H9 (cell line): ENCODE results near the gene KAT6B. TPM values are rescaled to one million over a fixed set of nuclear protein-coding genes. Genes with fewer than 3 reads are reported as not detected.

Experiments
- DNase-seq: peaks from one replicate; pipeline ENCODE4 v3.0.0-alpha.2; 2017
- H2AFZ ChIP-seq: one replicate; pipeline ENCODE4 v1.6.1; 2013; ENCODE audit warnings: mild to moderate bottlenecking, low read length, control low read depth, moderate library complexity
- H2AK5ac ChIP-seq: 2 replicates; pipeline ENCODE4 v1.6.1; 2013; ENCODE audit warnings: low read length, control low read depth, mixed read lengths; ENCODE audit not compliant: insufficient read length
- H2BK120ac ChIP-seq: one replicate; pipeline ENCODE4 v1.6.1; 2013; ENCODE audit warnings: low read depth, mild to moderate bottlenecking, low read length, control low read depth, inconsistent platforms; ENCODE audit not compliant: poor library complexity, severe bottlenecking
- H2BK12ac ChIP-seq: 2 replicates; pipeline ENCODE4 v1.6.1; 2013; ENCODE audit warnings: low read length, control low read depth, mixed read lengths, low read depth; ENCODE audit not compliant: insufficient read length
- H2BK15ac ChIP-seq: 2 replicates; pipeline ENCODE4 v1.6.1; 2013; ENCODE audit warnings: low read depth, low read length, control low read depth
- H2BK20ac ChIP-seq: one replicate; pipeline ENCODE4 v1.6.1; 2013; ENCODE audit warnings: low read depth, mild to moderate bottlenecking, low read length, control low read depth, inconsistent platforms; ENCODE audit not compliant: poor library complexity, severe bottlenecking
- H2BK5ac ChIP-seq: 2 replicates; pipeline ENCODE4 v1.6.1; 2013; ENCODE audit warnings: low read length, control low read depth, mixed read lengths; ENCODE audit not compliant: insufficient read length
- H3K14ac ChIP-seq: 2 replicates; pipeline ENCODE4 v1.6.1; 2013; ENCODE audit warnings: low read length, control low read depth; ENCODE audit not compliant: insufficient read depth
- H3K18ac ChIP-seq: 2 replicates; pipeline ENCODE4 v1.6.1; 2013; ENCODE audit warnings: low read depth, mild to moderate bottlenecking, mixed read lengths, low read length, control low read depth; ENCODE audit not compliant: insufficient read length
- H3K23ac ChIP-seq: 2 replicates; pipeline ENCODE4 v1.6.1; 2013; ENCODE audit warnings: low read length, control low read depth, mixed read lengths, low read depth; ENCODE audit not compliant: insufficient read length
- H3K23me2 ChIP-seq: 2 replicates; pipeline ENCODE4 v1.6.1; 2013; ENCODE audit warnings: low read depth, mild to moderate bottlenecking, mixed read lengths, low read length, control low read depth; ENCODE audit not compliant: insufficient read length, poor library complexity, severe bottlenecking
- H3K27ac ChIP-seq: 2 replicates; pipeline ENCODE4 v1.5.1; 2013; ENCODE audit warnings: low read length, control low read depth, mixed read lengths, low read depth; ENCODE audit not compliant: insufficient read length
- H3K27me3 ChIP-seq: 2 replicates; pipeline ENCODE4 v1.6.1; 2013; ENCODE audit warnings: low read length, control low read depth, inconsistent platforms; ENCODE audit not compliant: insufficient read depth
- H3K4ac ChIP-seq: 2 replicates; pipeline ENCODE4 v1.6.1; 2013; ENCODE audit warnings: low read depth, mild to moderate bottlenecking, control low read depth, inconsistent platforms, low read length, moderate library complexity
- H3K4me1 ChIP-seq: 2 replicates; pipeline ENCODE4 v1.6.1; 2013; ENCODE audit warnings: low read length, control low read depth, inconsistent platforms; ENCODE audit not compliant: insufficient read depth
- H3K4me2 ChIP-seq: 2 replicates; pipeline ENCODE4 v1.6.1; 2013; ENCODE audit warnings: low read length, control low read depth, mixed read lengths; ENCODE audit not compliant: insufficient read length, insufficient read depth
- H3K56ac ChIP-seq: 2 replicates; pipeline ENCODE4 v1.6.1; 2013; ENCODE audit warnings: low read depth, mild to moderate bottlenecking, mixed read lengths, low read length, control low read depth; ENCODE audit not compliant: insufficient read length
- H3K79me1 ChIP-seq: 2 replicates; pipeline ENCODE4 v1.6.1; 2013; ENCODE audit warnings: low read depth, mild to moderate bottlenecking, moderate library complexity, low read length, control low read depth, inconsistent platforms; ENCODE audit not compliant: insufficient read depth, poor library complexity, severe bottlenecking
- H3K79me2 ChIP-seq: 2 replicates; pipeline ENCODE4 v1.6.1; 2013; ENCODE audit warnings: low read length, control low read depth, inconsistent platforms; ENCODE audit not compliant: insufficient read depth
- H3K9ac ChIP-seq: 2 replicates; pipeline ENCODE4 v1.6.1; 2013; ENCODE audit warnings: low read length, control low read depth, mixed read lengths; ENCODE audit not compliant: insufficient read length; ENCODE audit errors: extremely low read depth
- H3K9me3 ChIP-seq: one replicate; pipeline ENCODE4 v1.6.1; 2013; ENCODE audit warnings: low read depth, low read length, inconsistent platforms; ENCODE audit not compliant: control insufficient read depth
- H3T11ph ChIP-seq: one replicate; pipeline ENCODE4 v1.6.1; 2013; ENCODE audit warnings: mild to moderate bottlenecking, low read length, control low read depth, inconsistent platforms
- H4K20me1 ChIP-seq: one replicate; pipeline ENCODE4 v1.6.1; 2013; ENCODE audit not compliant: control insufficient read depth, insufficient read length, insufficient read depth
- H4K5ac ChIP-seq: 2 replicates; pipeline ENCODE4 v1.6.1; 2013; ENCODE audit warnings: low read depth, mild to moderate bottlenecking, mixed read lengths, low read length, control low read depth; ENCODE audit not compliant: insufficient read length
- H4K8ac ChIP-seq: replicated peaks from 2 replicates; pipeline ENCODE4 v1.6.1; 2013; ENCODE audit warnings: low read length, control low read depth, mixed read lengths, low read depth; ENCODE audit not compliant: insufficient read length
- H4K91ac ChIP-seq: 2 replicates; pipeline ENCODE4 v1.6.1; 2013; ENCODE audit warnings: low read depth, mild to moderate bottlenecking, moderate library complexity, mixed read lengths, low read length, control low read depth; ENCODE audit not compliant: insufficient read length
- H3K27ac Mint-ChIP-seq, 3 experiments: 2 replicates in 2 of 3; 3 replicates in 1 of 3; pipeline ENCODE4 v1.8.0; 2020 to 2021; ENCODE audit warnings: mixed read lengths in 3 of 3, mild to moderate bottlenecking in 1 of 3, moderate library complexity in 1 of 3
- H3K27me3 Mint-ChIP-seq: 2 replicates; pipeline ENCODE4 v1.8.0; 2021; ENCODE audit warnings: low read depth, mild to moderate bottlenecking, moderate library complexity, mixed read lengths
- H3K36me3 Mint-ChIP-seq, 3 experiments: 2 replicates in 2 of 3; 3 replicates in 1 of 3; pipeline ENCODE4 v1.8.0; 2020 to 2021; ENCODE audit warnings: low read depth in 3 of 3, mixed read lengths in 3 of 3; ENCODE audit not compliant: insufficient read depth in 1 of 3
- H3K4me1 Mint-ChIP-seq, 2 experiments: 2 replicates each; pipeline ENCODE4 v1.8.0; 2020; ENCODE audit warnings: mixed read lengths in 2 of 2
- H3K4me3 Mint-ChIP-seq, 2 experiments: 2 replicates in 1 of 2; 3 replicates in 1 of 2; pipeline ENCODE4 v1.8.0; 2020 to 2021; ENCODE audit warnings: mild to moderate bottlenecking in 2 of 2, mixed read lengths in 2 of 2, moderate library complexity in 1 of 2
- H3K9me3 Mint-ChIP-seq, 2 experiments: 2 replicates in 1 of 2; 3 replicates in 1 of 2; pipeline ENCODE4 v1.8.0; 2020; ENCODE audit warnings: mild to moderate bottlenecking in 2 of 2, mixed read lengths in 2 of 2, moderate library complexity in 1 of 2
- WGBS: extraction: QIAGEN DNeasy Blood & Tissue Kit; methylation state at CpG from one replicate; pipeline ENCODE4 v1.1.7; 2013; ENCODE audit warnings: missing lambda C conversion rate, low lambda C conversion rate, mixed read lengths; ENCODE audit not compliant: insufficient read length; ENCODE audit errors: extremely low coverage; 5-methylcytosine and 5-hydroxymethylcytosine counted together
- total RNA-seq: library from RNA; stranded (reverse); gene quantifications from 2 replicates; pipeline ENCODE4 v1.2.1, GENCODE V29; 2021
- TF ChIP-seq, protein P1 (sequence below): fragments of 200-600 bp; sonication (generic); conservative IDR thresholded peaks from 3 replicates; pipeline ENCODE4 v1.8.0; 2021; ENCODE audit warnings: antibody characterized with exemption, mild to moderate bottlenecking

The KAT6B gene
- total RNA-seq, 1 experiment from 2014 or later, result 34.2 TPM

DNA sequence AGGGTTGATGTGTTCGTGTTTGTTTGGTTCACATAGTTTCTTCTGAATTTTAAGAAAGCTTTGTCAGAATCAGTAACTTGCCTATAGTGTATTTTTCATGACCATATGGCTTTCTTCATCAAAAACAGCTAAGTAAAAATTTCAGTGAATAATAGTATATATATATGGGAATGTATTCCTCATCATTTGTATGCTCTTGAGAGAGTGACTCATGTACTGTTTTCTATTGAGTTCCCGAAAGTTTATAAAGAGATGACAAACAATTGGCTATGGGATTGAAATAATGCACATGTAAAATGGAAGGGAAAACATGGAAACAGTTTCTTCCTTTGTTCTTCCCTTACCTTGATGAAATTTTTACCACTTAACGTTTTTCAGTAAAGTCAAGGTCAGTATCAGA lies 56.4 kb downstream of the KAT6B start:
- no peak overlapping the region for H3T11ph ChIP-seq
- H3K4me1 ChIP-seq, result no peaks in the 10 kb centered on the region
- no peaks in the 10 kb centered on the region; a peak in 2 of 7 replicates for H3K36me3 Mint-ChIP-seq
- no peak overlapping the region for H3K27ac ChIP-seq
- H3K9ac ChIP-seq, result no peak overlapping the region
- no peaks in the 10 kb centered on the region for H3K27me3 ChIP-seq
- H3K79me2 ChIP-seq, result no peaks in the 10 kb centered on the region
- no peaks in the 10 kb centered on the region for H3K23me2 ChIP-seq
- no peak overlapping the region for H4K91ac ChIP-seq
- no peak overlapping the region for H2BK20ac ChIP-seq
- H3K23ac ChIP-seq, result no peak overlapping the region
- H2AK5ac ChIP-seq, result no peak overlapping the region
- H2BK12ac ChIP-seq, result no peak overlapping the region
- no peaks in the 10 kb centered on the region for H4K20me1 ChIP-seq
- H4K8ac ChIP-seq, result no peak overlapping the region
- no peak for DNase-seq
- no peaks in the 10 kb centered on the region for H3K4me1 Mint-ChIP-seq
- no peaks in the 10 kb centered on the region for H3K79me1 ChIP-seq
- H3K56ac ChIP-seq, result no peak overlapping the region
- no peak overlapping the region for H3K4ac ChIP-seq
- H3K9me3 Mint-ChIP-seq, result no peaks in the 10 kb centered on the region
- H3K4me3 Mint-ChIP-seq, result no peak overlapping the region
- H2AFZ ChIP-seq, result no peak overlapping the region
- no peak overlapping the region for H2BK120ac ChIP-seq
- no peak overlapping the region for H4K5ac ChIP-seq
- no peaks in the 10 kb centered on the region for H3K9me3 ChIP-seq
- whole genome bisulfite sequencing, result no CpG with 5 or more reads among the region's 3 CpGs
- no peak overlapping the region for H2BK5ac ChIP-seq
- no peak overlapping the region for H2BK15ac ChIP-seq
- H3K18ac ChIP-seq, result no peak overlapping the region
- no peak overlapping the region for H3K4me2 ChIP-seq
- H3K27ac Mint-ChIP-seq, result no peak overlapping the region; a peak in 1 of 7 replicates
- no peak overlapping the region for H3K14ac ChIP-seq
- H3K27me3 Mint-ChIP-seq, result no peaks in the 10 kb centered on the region
- TF ChIP-seq, protein P1, sequence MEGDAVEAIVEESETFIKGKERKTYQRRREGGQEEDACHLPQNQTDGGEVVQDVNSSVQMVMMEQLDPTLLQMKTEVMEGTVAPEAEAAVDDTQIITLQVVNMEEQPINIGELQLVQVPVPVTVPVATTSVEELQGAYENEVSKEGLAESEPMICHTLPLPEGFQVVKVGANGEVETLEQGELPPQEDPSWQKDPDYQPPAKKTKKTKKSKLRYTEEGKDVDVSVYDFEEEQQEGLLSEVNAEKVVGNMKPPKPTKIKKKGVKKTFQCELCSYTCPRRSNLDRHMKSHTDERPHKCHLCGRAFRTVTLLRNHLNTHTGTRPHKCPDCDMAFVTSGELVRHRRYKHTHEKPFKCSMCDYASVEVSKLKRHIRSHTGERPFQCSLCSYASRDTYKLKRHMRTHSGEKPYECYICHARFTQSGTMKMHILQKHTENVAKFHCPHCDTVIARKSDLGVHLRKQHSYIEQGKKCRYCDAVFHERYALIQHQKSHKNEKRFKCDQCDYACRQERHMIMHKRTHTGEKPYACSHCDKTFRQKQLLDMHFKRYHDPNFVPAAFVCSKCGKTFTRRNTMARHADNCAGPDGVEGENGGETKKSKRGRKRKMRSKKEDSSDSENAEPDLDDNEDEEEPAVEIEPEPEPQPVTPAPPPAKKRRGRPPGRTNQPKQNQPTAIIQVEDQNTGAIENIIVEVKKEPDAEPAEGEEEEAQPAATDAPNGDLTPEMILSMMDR, result no peak
